Stomach (tissue), 9 donors: ENCODE results near the gene AGAP1. TPM values are rescaled to one million over a fixed set of nuclear protein-coding genes. Genes with fewer than 3 reads are reported as not detected.

ENCODE experiments used
- DNase-seq, 2 donors: peaks; one replicate each; pipeline versions ENCODE4 v3.0.0 to v3.0.0-alpha.2; 2013 to 2019
- H3K27ac ChIP-seq, 5 donors: fragments of 200-600 bp in 4 of 5; sonication (generic) in 4 of 5; one replicate each; pipeline ENCODE4 v1.5.1; 2013 to 2019; ENCODE audit warnings: mild to moderate bottlenecking in 1 of 5, moderate library complexity in 1 of 5
- H3K27me3 ChIP-seq, 3 donors: fragments of 200-600 bp; sonication (generic); one replicate each; pipeline ENCODE4 v1.5.1; 2017 to 2019; ENCODE audit warnings: mixed run types in 1 of 3
- H3K36me3 ChIP-seq, 4 donors: fragments of 200-600 bp; sonication (generic); 1 replicate in 3 of 4; 2 replicates in 1 of 4; pipeline ENCODE4 v1.5.1; 2016 to 2019
- H3K4me1 ChIP-seq, 4 donors: fragments of 200-600 bp; sonication (generic); one replicate each; pipeline ENCODE4 v1.5.1; 2016 to 2019
- H3K4me3 ChIP-seq, 4 donors: fragments of 200-600 bp; sonication (generic) in 3 of 4; one replicate each; pipeline ENCODE4 v1.5.1; 2016 to 2019; ENCODE audit warnings: mild to moderate bottlenecking in 1 of 4
- H3K9me3 ChIP-seq, 4 donors: fragments of 200-600 bp; sonication (generic); one replicate each; pipeline ENCODE4 v1.5.1; 2016 to 2019
- CTCF ChIP-seq, 7 experiments: fragments of 450-650 bp in 4 of 7; fragments of 200-600 bp in 3 of 7; sonication (generic) in 3 of 7; IDR thresholded peaks; one replicate each; pipeline ENCODE4 v1.5.1; 2016 to 2019; ENCODE audit warnings: antibody characterized with exemption in 7 of 7, control low read depth in 2 of 7, mild to moderate bottlenecking in 1 of 7
- EP300 ChIP-seq: sonication (generic); formaldehyde crosslinking; IDR thresholded peaks from one replicate; pipeline ENCODE4 v1.6.1; 2017; ENCODE audit warnings: antibody characterized with exemption
- POLR2A ChIP-seq, 4 donors: fragments of 450-650 bp; IDR thresholded peaks; one replicate each; pipeline ENCODE4 v1.6.1; 2016; ENCODE audit warnings: antibody characterized with exemption in 4 of 4, control low read depth in 2 of 4, mild to moderate bottlenecking in 1 of 4, moderate library complexity in 1 of 4
- POLR2AphosphoS5 ChIP-seq, 3 donors: sonication (generic); formaldehyde crosslinking; IDR thresholded peaks; one replicate each; pipeline ENCODE4 v1.6.1; 2016; ENCODE audit warnings: antibody characterized with exemption in 3 of 3
- WGBS, 5 donors: extraction: QIAGEN DNeasy Blood & Tissue Kit in 3 of 5; methylation state at CpG; one replicate each; pipeline versions ENCODE4 v1.1.5 to v1.1.7; 2013 to 2018; 5-methylcytosine and 5-hydroxymethylcytosine counted together
- intact Hi-C: fragments of 100-400 bp; cut with DNase I; formaldehyde crosslinking; loops from one replicate; pipeline ENCODE4 v1.15.1; 2023; ENCODE audit warnings: low total_unique reads
- polyA plus RNA-seq, 3 donors: library from polyadenylated mRNA; stranded (reverse); fragments of 200-250 nt; gene quantifications; one replicate each; pipeline ENCODE4 v1.2.3, GENCODE V29; 2013
- total RNA-seq, 5 donors: library from RNA; depleted of rRNA; stranded (reverse); fragments of >200 nt; gene quantifications; one replicate each; pipeline versions ENCODE4 v1.1.0 to v1.2.3, GENCODE V29; 2014 to 2016
- donor health status: healthy with polysubstance abuse.
- donor health status: Bipolar disorder and iron deficiency.
- donor health status: healthy.

The AGAP1 gene
- total and polyA plus RNA-seq, 8 donors: 4.2 to 139 (median 35.0) TPM

- Histone ChIP-seq H3K9me3 (no peaks in the 10 kb centered on the region), H3K27ac (no peak overlapping the region), H3K4me1 (peaks cover 14 to 35% (median 21%) of the 10 kb centered on the region in 4 donors), H3K4me3 (no peak overlapping the region), H3K36me3 (no peaks in the 10 kb centered on the region), H3K27me3 (no peaks in the 10 kb centered on the region)
- no peak for DNase-seq
- intact Hi-C loops: no loop called here
- WGBS, 5 donors: 91 to 96% (median 94%) methylated on average over 8 of the region's 8 CpGs
- TF ChIP-seq EP300: no peak
- TF ChIP-seq CTCF (IDR thresholded peaks at IDR 0.05): no peak
- no peak for TF ChIP-seq POLR2A (IDR thresholded peaks at IDR 0.05)
- TF ChIP-seq POLR2AphosphoS5 (IDR thresholded peaks at IDR 0.05): no peak
These were observed 203.2 kb downstream of the AGAP1 start for GRCh38 chr2:235697041-235697440.

GRCh38 chr2:235698028-235698427 is 204.2 kb downstream of the AGAP1 start:
- Histone ChIP-seq H3K4me1 (peaks cover 12 to 35% (median 23%) of the 10 kb centered on the region in 4 donors), H3K27ac (no peak overlapping the region), H3K36me3 (no peaks in the 10 kb centered on the region), H3K9me3 (no peaks in the 10 kb centered on the region), H3K4me3 (no peak overlapping the region), H3K27me3 (no peaks in the 10 kb centered on the region)
- TF ChIP-seq CTCF (IDR thresholded peaks at IDR 0.05): no peak
- no peak for TF ChIP-seq POLR2AphosphoS5 (IDR thresholded peaks at IDR 0.05)
- TF ChIP-seq EP300: no peak
- no peak for TF ChIP-seq POLR2A (IDR thresholded peaks at IDR 0.05)
- peak in 1 of 2 donors; percentile 49 for DNase-seq
- intact Hi-C loops: no loop called here
- WGBS, 5 donors: 70 to 83% (median 76%) methylated on average over 9 of the region's 9 CpGs

- DNase-seq: no peak
- H3K36me3 ChIP-seq: no peaks in the 10 kb centered on the region
- no peak overlapping the region for H3K4me3 ChIP-seq
- TF ChIP-seq POLR2AphosphoS5 (IDR thresholded peaks at IDR 0.05) (no peak), CTCF (IDR thresholded peaks at IDR 0.05) (no peak), POLR2A (IDR thresholded peaks at IDR 0.05) (no peak), EP300 (no peak)
- H3K27ac ChIP-seq: no peak overlapping the region
- H3K27me3 ChIP-seq: no peaks in the 10 kb centered on the region
- WGBS, 5 donors: 97% methylated on average over 7 of the region's 7 CpGs
- intact Hi-C loops: no loop called here
- H3K9me3 ChIP-seq: no peaks in the 10 kb centered on the region
- H3K4me1 ChIP-seq: peaks cover 14 to 35% (median 23%) of the 10 kb centered on the region in 4 donors
These were observed 204.6 kb downstream of the AGAP1 start for GRCh38 chr2:235698491-235698890.

DNA sequence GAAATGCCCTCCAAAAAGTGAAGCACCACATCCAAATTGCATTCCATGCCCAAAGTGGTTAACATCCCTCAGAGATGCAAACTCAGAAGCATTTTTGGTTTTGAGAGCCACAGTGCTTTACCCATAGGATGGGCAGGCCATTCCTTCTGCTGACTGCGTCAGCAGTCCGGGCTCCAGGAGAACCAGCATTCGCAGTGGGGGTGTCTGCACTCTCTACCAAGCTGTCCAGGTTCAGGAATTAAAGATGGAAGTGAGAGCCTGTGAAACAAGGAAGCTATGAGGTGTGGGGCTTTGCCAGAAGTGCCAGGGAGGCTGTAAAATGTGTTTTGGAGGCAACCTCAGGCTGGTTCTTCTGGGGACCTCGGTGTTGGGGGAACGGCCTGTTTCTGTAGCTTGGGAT is 205.7 kb downstream of the AGAP1 start:
- intact Hi-C loops: no loop called here
- Histone ChIP-seq H3K4me1 (peaks cover 14 to 39% (median 25%) of the 10 kb centered on the region in 4 donors), H3K9me3 (no peaks in the 10 kb centered on the region), H3K4me3 (no peak overlapping the region), H3K36me3 (no peaks in the 10 kb centered on the region), H3K27me3 (no peaks in the 10 kb centered on the region), H3K27ac (no peak overlapping the region)
- DNase-seq: no peak
- WGBS, 5 donors: 87 to 94% (median 91%) methylated on average over 5 of the region's 5 CpGs
- TF ChIP-seq POLR2A (IDR thresholded peaks at IDR 0.05) (no peak), EP300 (no peak), CTCF (IDR thresholded peaks at IDR 0.05) (no peak), POLR2AphosphoS5 (IDR thresholded peaks at IDR 0.05) (no peak)
